SJSA1 (cell line): ENCODE measurements around the gene LTB4R. TPM values are rescaled to one million over a fixed set of nuclear protein-coding genes. Genes with fewer than 3 reads are reported as not detected.
A peak's percentile ranks its signal among the peaks of the same experiment; 100 is the strongest.

Experiments
- DNase-seq, 2 experiments: peaks; one replicate each; pipeline ENCODE4 v3.0.0-alpha.2; 2015 to 2020; ENCODE audit warnings: low spot score in 2 of 2, low read depth in 1 of 2
- H3K27ac ChIP-seq: fragments of 250-450 bp; sonication (Bioruptor Pico); 2 replicates; pipeline ENCODE4 v1.5.1; 2020; ENCODE audit warnings: mild to moderate bottlenecking, moderate library complexity
- H3K27me3 ChIP-seq: fragments of 250-450 bp; sonication (Bioruptor Pico); replicated peaks from 2 replicates; pipeline ENCODE4 v1.5.1; 2020; ENCODE audit warnings: mild to moderate bottlenecking, moderate library complexity
- H3K36me3 ChIP-seq: fragments of 250-450 bp; sonication (Bioruptor Pico); 2 replicates; pipeline ENCODE4 v1.5.1; 2020; ENCODE audit warnings: mild to moderate bottlenecking
- H3K4me1 ChIP-seq: fragments of 250-450 bp; sonication (Bioruptor Pico); replicated peaks from 2 replicates; pipeline ENCODE4 v1.6.1; 2021; ENCODE audit warnings: mild to moderate bottlenecking
- H3K4me3 ChIP-seq: fragments of 250-450 bp; sonication (Bioruptor Pico); 2 replicates; pipeline ENCODE4 v1.5.1; 2020; ENCODE audit warnings: mild to moderate bottlenecking
- H3K9me3 ChIP-seq: fragments of 250-450 bp; sonication (Bioruptor Pico); replicated peaks from 2 replicates; pipeline ENCODE4 v1.5.1; 2020; ENCODE audit warnings: mild to moderate bottlenecking
- total RNA-seq: library from RNA; depleted of rRNA; stranded (reverse); fragments of >200 nt; shearing (Covaris generic); gene quantifications from 2 replicates; pipeline ENCODE4 v1.2.3, GENCODE V29; 2014

The LTB4R gene
- total RNA-seq, 1 experiment from 2014 or later, result 2.1 TPM

- H3K36me3 ChIP-seq, result peaks cover 50% of the 10 kb centered on the region
- no peaks in the 10 kb centered on the region for H3K9me3 ChIP-seq
- H3K4me1 ChIP-seq, result peaks cover 24% of the 10 kb centered on the region
- no peaks in the 10 kb centered on the region for H3K27me3 ChIP-seq
- peak; percentile 74 to 84 for DNase-seq
- H3K27ac ChIP-seq, result peak within 1 kb of the TSS; percentile 26
- peak within 1 kb of the TSS; percentile 56 for H3K4me3 ChIP-seq
Observed at GRCh38 chr14:24299255-24300191, 11.8 kb upstream of the LTB4R start, which contains the start of the genes DHRS1 and NOP9. TSS of gene DHRS1 (minus strand) at chr14:24299780. CDS start at chr14:24299106, 674 bp downstream. TSS of gene NOP9 (plus strand) at chr14:24299850. CDS start at chr14:24299955, 105 bp downstream.

GRCh38 chr14:24300326-24300980 is 10.8 kb upstream of the LTB4R start:
- Histone ChIP-seq H3K4me1 (peaks cover 24% of the 10 kb centered on the region), H3K4me3 (peak overlapping the region; percentile 56), H3K9me3 (no peaks in the 10 kb centered on the region), H3K36me3 (peaks cover 58% of the 10 kb centered on the region), H3K27ac (0 out of 2 replicates have a peak overlapping the region, but pooled peaks have one; percentile 26), H3K27me3 (no peaks in the 10 kb centered on the region)
- DNase-seq, result no peak

- Histone ChIP-seq H3K36me3 (peaks cover 64% of the 10 kb centered on the region), H3K4me1 (peaks cover 13% of the 10 kb centered on the region), H3K27me3 (no peaks in the 10 kb centered on the region), H3K27ac (no peak overlapping the region), H3K4me3 (no peak overlapping the region), H3K9me3 (no peaks in the 10 kb centered on the region)
- no peak for DNase-seq
Observed at GRCh38 chr14:24304019-24304387, 7.3 kb upstream of the LTB4R start.

GRCh38 chr14:24307156-24307574 is 4.1 kb upstream of the LTB4R start:
- Histone ChIP-seq H3K9me3 (no peaks in the 10 kb centered on the region), H3K36me3 (peaks cover 61% of the 10 kb centered on the region), H3K4me3 (no peak overlapping the region), H3K27me3 (no peaks in the 10 kb centered on the region), H3K27ac (no peak overlapping the region), H3K4me1 (no peaks in the 10 kb centered on the region)
- DNase-seq, result no peak

- Histone ChIP-seq H3K27ac (no peak within 1 kb of the TSS), H3K4me3 (no peak within 1 kb of the TSS), H3K4me1 (no peaks in the 10 kb centered on the region), H3K27me3 (no peaks in the 10 kb centered on the region), H3K36me3 (peaks cover 55% of the 10 kb centered on the region), H3K9me3 (no peaks in the 10 kb centered on the region)
- peak; percentile 38 to 64 for DNase-seq
Observed at GRCh38 chr14:24307575-24308341, 3.5 kb upstream of the LTB4R start, which contains the start of gene CIDEB. TSS of gene CIDEB (minus strand) at chr14:24307977. CDS start at chr14:24307858, 119 bp downstream.

GRCh38 chr14:24308342-24309124 is 2.8 kb upstream of the LTB4R start:
- Histone ChIP-seq H3K36me3 (peaks cover 48% of the 10 kb centered on the region), H3K4me1 (no peaks in the 10 kb centered on the region), H3K27ac (no peak overlapping the region), H3K27me3 (no peaks in the 10 kb centered on the region), H3K4me3 (no peak overlapping the region), H3K9me3 (no peaks in the 10 kb centered on the region)
- no peak for DNase-seq

- Histone ChIP-seq H3K36me3 (peaks cover 36% of the 10 kb centered on the region), H3K4me1 (no peaks in the 10 kb centered on the region), H3K4me3 (no peak within 1 kb of the TSS), H3K9me3 (no peaks in the 10 kb centered on the region), H3K27ac (no peak within 1 kb of the TSS), H3K27me3 (no peaks in the 10 kb centered on the region)
- DNase-seq, result no peak
Observed at GRCh38 chr14:24309538-24310264, 1.6 kb upstream of the LTB4R start, which contains the start of gene LTB4R2. TSS of gene LTB4R2 (plus strand) at chr14:24310140. CDS start at chr14:24310665, 525 bp downstream.

GRCh38 chr14:24310265-24310645 is 1.0 kb upstream of the LTB4R start:
- no peak for DNase-seq
- H3K4me1 ChIP-seq, result no peaks in the 10 kb centered on the region
- H3K27me3 ChIP-seq, result no peaks in the 10 kb centered on the region
- H3K27ac ChIP-seq, result no peak overlapping the region
- H3K9me3 ChIP-seq, result no peaks in the 10 kb centered on the region
- peaks cover 31% of the 10 kb centered on the region for H3K36me3 ChIP-seq
- H3K4me3 ChIP-seq, result no peak overlapping the region

- Histone ChIP-seq H3K4me3 (no peak overlapping the region), H3K4me1 (peaks cover 7% of the 10 kb centered on the region), H3K27ac (no peak overlapping the region), H3K9me3 (no peaks in the 10 kb centered on the region), H3K27me3 (no peaks in the 10 kb centered on the region), H3K36me3 (peaks cover 20% of the 10 kb centered on the region)
- no peak for DNase-seq
Observed at GRCh38 chr14:24311837-24312615, 724 bp downstream of the LTB4R start.

- Histone ChIP-seq H3K27me3 (no peaks in the 10 kb centered on the region), H3K4me1 (peaks cover 13% of the 10 kb centered on the region), H3K9me3 (no peaks in the 10 kb centered on the region), H3K27ac (no peak overlapping the region), H3K36me3 (peaks cover 20% of the 10 kb centered on the region), H3K4me3 (no peak overlapping the region)
- no peak for DNase-seq
Observed at GRCh38 chr14:24312736-24313507, 1.6 kb downstream of the LTB4R start.

- Histone ChIP-seq H3K27me3 (no peaks in the 10 kb centered on the region), H3K27ac (no peak overlapping the region), H3K9me3 (no peaks in the 10 kb centered on the region), H3K4me3 (no peak overlapping the region), H3K36me3 (peaks cover 12% of the 10 kb centered on the region), H3K4me1 (peaks cover 13% of the 10 kb centered on the region)
- no peak for DNase-seq
Observed at GRCh38 chr14:24313913-24314312, 2.6 kb downstream of the LTB4R start.
